NB4 (cell line): ENCODE measurements around the gene DUSP28.

Experiments used
- CTCF ChIP-seq: IDR thresholded peaks from one replicate; pipeline ENCODE4 v1.5.1; 2012; ENCODE audit warnings: low read depth, low read length
- MAX ChIP-seq: IDR thresholded peaks from 2 replicates; pipeline ENCODE4 v1.6.1; 2011; ENCODE audit warnings: low read depth, low read length
- MYC ChIP-seq: IDR thresholded peaks from 2 replicates; pipeline ENCODE4 v1.6.1; 2011; ENCODE audit warnings: low read depth, low read length
- POLR2A ChIP-seq: IDR thresholded peaks from 2 replicates; pipeline ENCODE4 v1.6.1; 2011; ENCODE audit warnings: mild to moderate bottlenecking; ENCODE audit not compliant: insufficient read length; ENCODE audit errors: extremely low read depth

- TF ChIP-seq CTCF (no peak), MAX (no peak), POLR2A (no peak), MYC (no peak)
Observed at GRCh38 chr2:240551288-240551687, 8.9 kb upstream of the DUSP28 start.
